Nucleus accumbens (tissue), 56 donors: ENCODE results near the gene PLEKHA7.

Experiments used
- DNase-seq, 56 donors: peaks; one replicate each; lab custom pipeline; 2025; lab: John Stamatoyannopoulos, UW

The PLEKHA7 gene

GRCh38 chr11:16781936-16782919, 232.0 kb downstream of the PLEKHA7 start:
- DNase-seq: no peak

GRCh38 chr11:16780698-16781550, 233.3 kb downstream of the PLEKHA7 start:
- no peak for DNase-seq

- peak in 1 of 56 donors; percentile 8 for DNase-seq
These were observed 234.1 kb downstream of the PLEKHA7 start for GRCh38 chr11:16780146-16780545.

- no peak for DNase-seq
These were observed 234.8 kb downstream of the PLEKHA7 start for GRCh38 chr11:16779436-16779835.

GRCh38 chr11:16778876-16779275, 235.3 kb downstream of the PLEKHA7 start:
- DNase-seq: no peak

GRCh38 chr11:16778286-16778685, 235.9 kb downstream of the PLEKHA7 start:
- DNase-seq: no peak

- no peak for DNase-seq
These were observed 236.6 kb downstream of the PLEKHA7 start for GRCh38 chr11:16777613-16777975.

- DNase-seq: peak in 2 of 56 donors; percentile 21 to 29
These were observed 237.3 kb downstream of the PLEKHA7 start for GRCh38 chr11:16776711-16777612.

- DNase-seq: no peak
These were observed 238.5 kb downstream of the PLEKHA7 start for GRCh38 chr11:16775614-16776283.

- DNase-seq: no peak
These were observed 239.1 kb downstream of the PLEKHA7 start for GRCh38 chr11:16774936-16775613.

GRCh38 chr11:16773981-16774935, 240.0 kb downstream of the PLEKHA7 start:
- DNase-seq: no peak

- DNase-seq: no peak
These were observed 242.1 kb downstream of the PLEKHA7 start for GRCh38 chr11:16772141-16772512.

GRCh38 chr11:16771350-16772140, 242.7 kb downstream of the PLEKHA7 start:
- no peak for DNase-seq

GRCh38 chr11:16770016-16770415, 244.2 kb downstream of the PLEKHA7 start:
- no peak for DNase-seq

GRCh38 chr11:16769386-16769785, 244.8 kb downstream of the PLEKHA7 start:
- no peak for DNase-seq

- DNase-seq: no peak
These were observed 246.3 kb downstream of the PLEKHA7 start for GRCh38 chr11:16767957-16768356.

- no peak for DNase-seq
These were observed 247.1 kb downstream of the PLEKHA7 start for GRCh38 chr11:16767137-16767536.
